SK-MEL-5 (cell line): ENCODE data around the gene YWHAE. TPM values are rescaled to one million over a fixed set of nuclear protein-coding genes. Genes with fewer than 3 reads are reported as not detected.
"Not testable (repeated sequence)": the region's sequence is repeated elsewhere in the genome, so short reads cannot be mapped to it uniquely, and the experiment has no call there.

Experiments used
- DNase-seq: peaks from one replicate; pipeline ENCODE4 v3.0.0-alpha.2; 2016; ENCODE audit warnings: low read depth, low spot score
- in situ Hi-C: cut with HindIII; loops from 2 replicates; pipeline ENCODE4 v1.10.0; 2016; ENCODE audit warnings: low sequenced_read_pairs, high pct_unique_total_duplicates, low pct_unique_long_range_greater_than_20kb
- small RNA-seq, 2 experiments: library from RNA; depleted of rRNA; stranded (forward); fragments of <200 nt; gene quantifications; one replicate each; pipeline ENCODE3, GENCODE V24; 2014
- total RNA-seq: library from RNA; depleted of rRNA; stranded (reverse); fragments of >200 nt; shearing (Covaris generic); gene quantifications from 2 replicates; pipeline ENCODE4 v1.2.3, GENCODE V29; 2014; rRNA removed

The YWHAE gene
- total RNA-seq, 1 experiment from 2014 or later: 257 TPM

GRCh38 chr17:1313270-1314005 is 86.6 kb downstream of the YWHAE start:
- DNase-seq: no peak
- in situ Hi-C loops: no loop called here

DNA sequence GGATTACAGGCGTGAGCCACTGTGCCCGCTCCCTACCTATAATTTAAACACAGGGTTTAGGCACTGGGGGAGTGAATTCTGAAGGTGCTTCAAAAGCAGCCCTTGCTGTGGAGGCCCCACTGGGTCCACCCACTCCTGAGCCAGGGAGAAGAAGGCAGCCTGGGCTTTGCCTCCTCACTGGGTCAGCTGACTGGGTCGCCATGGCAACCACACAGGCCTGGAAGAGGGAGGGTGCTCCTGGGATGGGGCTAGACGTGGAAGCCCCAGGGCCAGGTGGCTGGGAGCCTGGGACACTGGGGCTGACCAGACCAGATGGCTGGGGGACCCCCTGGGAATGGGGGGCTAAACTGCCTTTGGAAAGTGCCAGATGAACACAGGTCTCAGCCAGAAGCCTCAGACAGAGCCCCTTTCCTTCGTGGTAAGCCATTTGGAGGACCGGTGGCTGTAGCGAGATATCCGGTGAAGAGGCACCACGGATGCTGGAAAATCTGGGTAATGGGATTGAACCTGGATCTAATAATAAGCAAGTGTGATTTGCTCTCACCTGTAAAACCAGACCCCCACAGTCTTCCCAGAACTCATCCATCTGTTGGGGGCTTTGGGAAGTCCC is 87.7 kb downstream of the YWHAE start:
- in situ Hi-C loops: no loop called here
- DNase-seq: no peak

DNA sequence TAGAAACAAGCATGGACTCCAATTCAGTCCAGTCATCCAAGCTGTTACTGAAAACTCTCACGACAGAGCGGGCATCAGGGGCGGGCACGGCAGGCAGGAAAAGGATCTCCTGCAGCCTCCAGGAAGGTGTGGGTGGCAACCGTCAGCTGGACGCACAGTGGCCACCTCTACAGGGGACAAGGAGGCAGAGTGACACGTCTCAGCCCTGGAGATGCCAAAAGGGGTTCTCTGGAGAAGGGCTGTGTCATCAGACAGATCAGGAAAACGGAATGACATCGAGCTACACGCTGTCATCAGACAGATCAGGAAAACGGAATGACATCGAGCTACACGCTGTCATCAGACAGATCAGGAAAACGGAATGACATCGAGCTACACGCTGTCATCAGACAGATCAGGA is 92.2 kb downstream of the YWHAE start:
- in situ Hi-C loops, DNase-seq: not testable (repeated sequence)

DNA sequence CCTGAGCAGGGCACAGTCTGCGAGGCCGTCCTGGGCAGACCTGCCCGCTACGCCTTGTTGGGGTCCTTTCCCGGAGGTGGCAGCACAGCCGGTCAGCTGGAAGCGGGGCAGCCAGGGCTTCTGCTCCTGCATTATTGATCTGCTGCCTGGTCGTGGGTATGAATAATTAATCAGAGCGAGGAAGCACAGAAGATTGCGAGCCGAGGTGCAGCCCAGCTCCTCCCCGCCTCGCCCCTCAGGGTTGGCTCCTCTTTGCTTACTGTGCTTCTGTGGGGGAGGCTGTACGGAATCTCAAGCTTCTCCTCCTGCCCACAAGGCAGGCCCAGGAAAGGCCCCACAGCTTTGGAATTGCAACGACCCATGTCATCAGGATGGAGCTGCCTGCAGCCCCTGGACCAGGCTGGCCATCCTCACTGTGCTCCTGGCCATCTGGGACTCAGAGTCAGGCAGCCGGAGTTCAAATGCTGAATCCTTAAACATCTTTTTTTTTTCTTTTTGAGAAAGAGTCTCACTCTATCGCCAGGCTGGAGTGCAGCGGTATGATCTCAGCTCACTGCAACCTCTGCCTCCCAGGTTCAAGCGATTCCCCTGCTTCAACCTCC is 95.0 kb downstream of the YWHAE start:
- in situ Hi-C loops: no loop called here
- no peak for DNase-seq

GRCh38 chr17:1304522-1304921 is 95.5 kb downstream of the YWHAE start:
- in situ Hi-C loops: no loop called here
- DNase-seq: no peak

DNA sequence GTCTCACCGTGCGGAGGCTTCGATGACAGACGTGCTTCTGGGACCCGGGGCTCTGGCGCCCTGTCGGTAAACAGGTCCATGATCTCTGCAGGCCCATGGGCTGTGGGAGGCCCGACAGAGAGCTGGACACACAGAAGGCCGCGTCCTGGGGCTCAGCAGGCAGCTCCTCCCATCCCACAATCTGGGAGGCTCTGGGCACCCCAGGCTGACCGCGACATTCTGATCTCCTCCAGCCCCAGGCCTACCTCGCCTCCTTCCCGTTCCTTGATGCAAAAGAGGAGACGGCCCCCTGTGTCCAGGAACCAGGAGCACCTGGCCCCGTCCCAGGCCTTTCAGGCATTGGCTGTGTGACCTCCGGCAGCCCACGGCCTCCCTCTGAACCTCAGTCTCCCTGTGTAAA is 97.3 kb downstream of the YWHAE start:
- in situ Hi-C loops: no loop called here
- DNase-seq: no peak

DNA sequence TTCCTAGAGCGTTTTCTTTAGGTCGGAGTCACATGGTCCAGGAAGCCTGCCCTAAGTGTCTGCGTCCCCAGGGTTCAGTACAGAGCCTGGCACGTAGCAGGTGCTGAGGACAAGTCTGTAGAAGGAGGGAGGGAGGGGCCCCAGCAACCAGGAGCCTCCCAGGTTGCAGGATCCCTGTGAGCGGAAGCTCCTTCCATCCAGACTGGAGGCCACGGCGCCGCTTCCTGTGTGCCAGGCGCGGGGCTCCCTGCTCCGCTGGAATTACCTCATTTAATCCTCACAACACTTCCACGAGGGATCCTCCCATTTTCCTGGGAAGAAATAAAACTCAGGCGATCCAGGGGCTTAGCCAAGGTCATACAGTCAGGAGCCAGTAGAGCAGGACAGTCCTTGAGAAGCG is 98.5 kb downstream of the YWHAE start:
- in situ Hi-C loops: no loop called here
- no peak for DNase-seq

GRCh38 chr17:1300371-1300905 is 99.6 kb downstream of the YWHAE start:
- in situ Hi-C loops: no loop called here
- no peak for DNase-seq

DNA sequence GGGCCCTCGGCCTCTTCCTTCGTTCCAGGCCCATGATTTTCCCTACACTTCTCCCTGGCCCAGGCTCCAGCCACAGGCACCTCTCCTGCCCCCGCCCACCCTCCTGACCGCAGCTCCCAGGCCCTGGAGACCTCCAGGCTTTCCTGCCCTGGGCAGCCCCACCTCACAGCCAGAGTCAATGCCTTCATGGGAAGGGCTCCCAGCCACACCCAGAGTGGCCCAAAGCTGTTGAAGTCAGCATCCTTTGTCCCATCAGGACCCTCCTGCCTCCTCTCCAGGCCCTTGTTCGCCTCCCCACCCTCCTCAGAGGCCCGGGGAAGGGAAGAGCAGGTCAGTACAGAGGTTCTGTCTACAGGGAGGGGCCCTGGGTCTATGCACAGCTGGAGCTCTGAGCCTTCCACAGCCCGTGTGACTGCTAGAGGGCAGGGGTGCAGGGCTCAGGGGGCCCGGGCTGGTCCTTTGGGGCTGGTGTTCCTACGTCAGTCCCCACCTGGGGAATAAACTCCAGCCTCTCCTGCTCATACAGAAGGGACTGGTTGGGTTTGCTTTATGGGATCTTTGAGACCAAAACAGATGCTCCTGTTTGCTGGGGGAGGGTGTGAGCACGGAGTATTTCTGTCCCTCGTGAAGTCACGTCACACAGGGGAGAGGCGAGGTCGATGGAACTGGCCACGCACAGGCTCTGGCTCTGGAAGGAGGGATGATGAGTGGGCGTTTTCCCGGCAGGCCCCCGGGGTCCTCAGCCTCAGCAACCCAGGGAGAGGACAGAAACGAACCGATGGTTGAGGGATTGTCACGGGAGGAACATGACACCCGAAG is 100.3 kb downstream of the YWHAE start:
- in situ Hi-C loops: no loop called here
- DNase-seq: no peak

GRCh38 chr17:1298606-1299005 is 101.4 kb downstream of the YWHAE start:
- no peak for DNase-seq
- in situ Hi-C loops: no loop called here

Small RNA genes lying within 50 kb of the gene (small RNA-seq; reads per million reads assigned to genes)
- 0 reads per million in 2 experiments for gene AC032044.2

Other genes starting within 250 kb of the YWHAE start
- gene ABR, start 220.2 kb downstream of the YWHAE start, total RNA-seq: 26.2 and 38.4 TPM in 2 replicates
- not detected in 2 replicates for gene BHLHA9, start 129.8 kb downstream of the YWHAE start, total RNA-seq
- not detected in 2 replicates for gene TRARG1, start 120.6 kb downstream of the YWHAE start, total RNA-seq
- 80.7 and 87.1 TPM in 2 replicates for gene CRK, start 56.0 kb upstream of the YWHAE start, total RNA-seq
- gene MYO1C, start 92.5 kb upstream of the YWHAE start, total RNA-seq: 48.6 and 54.6 TPM in 2 replicates
- 33.7 and 41.5 TPM in 2 replicates for gene INPP5K, start 116.4 kb upstream of the YWHAE start, total RNA-seq
- gene PITPNA, start 162.6 kb upstream of the YWHAE start, total RNA-seq: 14.6 and 27.1 TPM in 2 replicates
- 2.0 and 3.4 TPM in 2 replicates for gene SLC43A2, start 228.6 kb upstream of the YWHAE start, total RNA-seq
- 0.11 and 0.16 TPM in 2 replicates for gene SCARF1, start 245.5 kb upstream of the YWHAE start, total RNA-seq
- gene RILP, start 249.6 kb upstream of the YWHAE start, total RNA-seq: 10.4 and 12.1 TPM in 2 replicates